ENCODE results near the gene DMRT3. TPM values are rescaled to one million over a fixed set of nuclear protein-coding genes. Genes with fewer than 3 reads are reported as not detected.

DMRT3 gene
- polyA plus RNA-seq, 3 donors: not detected

DNA sequence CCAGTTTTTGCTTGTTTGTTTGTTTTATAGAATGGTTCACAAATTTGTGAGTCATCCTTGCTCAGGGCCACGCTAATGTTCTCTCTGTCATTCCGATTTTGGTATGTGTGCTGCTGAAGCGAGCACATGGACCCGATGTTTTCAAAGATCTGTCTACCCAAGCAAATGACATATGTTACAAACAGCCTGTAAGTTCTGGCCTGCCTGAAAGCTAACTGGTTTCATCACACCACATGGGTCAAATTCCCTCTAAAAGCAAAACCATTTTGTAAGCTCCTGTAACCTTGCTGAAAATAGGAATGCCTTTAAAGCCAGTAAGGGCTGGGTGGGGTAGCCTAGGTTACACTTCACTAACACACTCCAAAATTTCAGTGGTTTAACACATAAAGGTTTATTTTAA is 25.4 kb downstream of the DMRT3 start:
- no peak overlapping the region for H3K27ac Mint-ChIP-seq
- WGBS (ENCODE audit: insufficient coverage): 94% methylated on average over 3 of the region's 4 CpGs

DNA sequence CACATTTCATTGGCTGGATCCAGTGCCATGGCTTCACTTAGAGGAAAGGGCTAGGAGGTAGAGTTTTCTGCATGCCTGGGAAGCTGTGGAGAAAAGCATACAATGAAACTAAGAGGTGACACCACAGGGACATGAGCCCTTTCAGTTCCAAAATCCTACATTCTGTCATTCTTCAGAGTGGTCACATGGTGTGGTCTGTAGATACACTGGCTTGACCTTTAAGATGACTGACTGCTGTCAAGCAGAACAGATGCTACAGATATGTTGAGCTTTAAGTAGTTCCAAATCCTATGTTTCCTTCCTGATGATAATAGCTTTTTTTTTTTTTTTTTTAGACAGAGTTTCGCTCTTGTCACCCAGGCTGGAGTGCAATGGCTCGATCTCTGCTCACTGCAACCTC is 26.2 kb downstream of the DMRT3 start:
- Histone ChIP-seq H3K9ac (ENCODE audit: insufficient read depth, low read length, poor library complexity, severe bottlenecking) (no peak overlapping the region), H3K9me3 (replicated peaks in 1 of 2; ENCODE audit: control insufficient read depth in 1 of 2, insufficient read depth in 1 of 2, low read length in 2 of 2) (peaks cover 0 to 11% of the 10 kb centered on the region in 2 donors), H3K27ac (ENCODE audit: low read depth in 1 of 2, low read length in 2 of 2) (no peak overlapping the region), H3K27me3 (ENCODE audit: control insufficient read depth in 2 of 2, insufficient read depth in 2 of 2, low read length in 2 of 2) (no peaks in the 10 kb centered on the region), H4K20me1 (ENCODE audit: insufficient read depth, low read length) (no peaks in the 10 kb centered on the region), H2AFZ (ENCODE audit: insufficient read depth, low read depth, low read length, poor library complexity, severe bottlenecking) (no peak overlapping the region), H3K4me3 (replicated peaks in 1 of 3; ENCODE audit: low read depth in 2 of 3, low read length in 3 of 3) (no peak overlapping the region), H3K4me2 (replicated peaks; ENCODE audit: extremely low read depth, low read length, poor library complexity, severe bottlenecking) (no peak overlapping the region), H3K79me2 (ENCODE audit: insufficient read depth, low read length) (no peaks in the 10 kb centered on the region), H3K4me1 (ENCODE audit: control insufficient read depth in 1 of 2, insufficient read depth in 2 of 2, low read length in 2 of 2) (peaks cover 13 to 21% of the 10 kb centered on the region in 2 donors), H3K36me3 (replicated peaks in 1 of 2; ENCODE audit: control insufficient read depth in 1 of 2, insufficient read depth in 2 of 2, low read length in 2 of 2) (no peaks in the 10 kb centered on the region)
- WGBS (ENCODE audit: insufficient coverage): no CpG with 5 or more reads among the region's 2 CpGs
- H3K27me3 Mint-ChIP-seq (ENCODE audit: low read depth in 3 of 3): peaks cover 0 to 11% (median 4%) of the 10 kb centered on the region in 3 donors
- intact Hi-C loops (cut with micrococcal nuclease): loop anchor here (10.0 kb wide), 2 partner anchors 388 to 528 kb away; no protein-coding TSS in a partner anchor
- no peak overlapping the region for H3K27ac Mint-ChIP-seq
- no peaks in the 10 kb centered on the region for H3K36me3 Mint-ChIP-seq
- DNase-seq: no peak
- H3K4me1 Mint-ChIP-seq: peaks cover 20% of the 10 kb centered on the region
- no peak overlapping the region for H3K4me3 Mint-ChIP-seq
- TF ChIP-seq, protein P1, sequence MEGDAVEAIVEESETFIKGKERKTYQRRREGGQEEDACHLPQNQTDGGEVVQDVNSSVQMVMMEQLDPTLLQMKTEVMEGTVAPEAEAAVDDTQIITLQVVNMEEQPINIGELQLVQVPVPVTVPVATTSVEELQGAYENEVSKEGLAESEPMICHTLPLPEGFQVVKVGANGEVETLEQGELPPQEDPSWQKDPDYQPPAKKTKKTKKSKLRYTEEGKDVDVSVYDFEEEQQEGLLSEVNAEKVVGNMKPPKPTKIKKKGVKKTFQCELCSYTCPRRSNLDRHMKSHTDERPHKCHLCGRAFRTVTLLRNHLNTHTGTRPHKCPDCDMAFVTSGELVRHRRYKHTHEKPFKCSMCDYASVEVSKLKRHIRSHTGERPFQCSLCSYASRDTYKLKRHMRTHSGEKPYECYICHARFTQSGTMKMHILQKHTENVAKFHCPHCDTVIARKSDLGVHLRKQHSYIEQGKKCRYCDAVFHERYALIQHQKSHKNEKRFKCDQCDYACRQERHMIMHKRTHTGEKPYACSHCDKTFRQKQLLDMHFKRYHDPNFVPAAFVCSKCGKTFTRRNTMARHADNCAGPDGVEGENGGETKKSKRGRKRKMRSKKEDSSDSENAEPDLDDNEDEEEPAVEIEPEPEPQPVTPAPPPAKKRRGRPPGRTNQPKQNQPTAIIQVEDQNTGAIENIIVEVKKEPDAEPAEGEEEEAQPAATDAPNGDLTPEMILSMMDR (IDR thresholded peaks at IDR 0.05): no peak
- peaks cover 4 to 8% (median 7%) of the 10 kb centered on the region in 7 donors for H3K9me3 Mint-ChIP-seq

More for the DNA sequence above, 25.4 kb downstream of the DMRT3 start:
- H3K27me3 Mint-ChIP-seq (ENCODE audit: low read depth in 3 of 3): peaks cover 4 to 16% (median 4%) of the 10 kb centered on the region in 3 donors
- no peak overlapping the region for H2AFZ ChIP-seq (ENCODE audit: insufficient read depth, low read depth, low read length, poor library complexity, severe bottlenecking)
- peaks cover 4 to 11% (median 7%) of the 10 kb centered on the region in 7 donors for H3K9me3 Mint-ChIP-seq
- no peaks in the 10 kb centered on the region for H3K36me3 Mint-ChIP-seq
- H3K4me1 ChIP-seq (ENCODE audit: control insufficient read depth in 1 of 2, insufficient read depth in 2 of 2, low read length in 2 of 2): peaks cover 9 to 18% of the 10 kb centered on the region in 2 donors
- H3K36me3 ChIP-seq (replicated peaks in 1 of 2; ENCODE audit: control insufficient read depth in 1 of 2, insufficient read depth in 2 of 2, low read length in 2 of 2): no peaks in the 10 kb centered on the region
- H3K27me3 ChIP-seq (ENCODE audit: control insufficient read depth in 2 of 2, insufficient read depth in 2 of 2, low read length in 2 of 2): no peaks in the 10 kb centered on the region
- peaks cover 17% of the 10 kb centered on the region for H3K4me1 Mint-ChIP-seq
- no peaks in the 10 kb centered on the region for H3K79me2 ChIP-seq (ENCODE audit: insufficient read depth, low read length)
- intact Hi-C loops (cut with micrococcal nuclease): loop anchor here (10.0 kb wide), 2 partner anchors 387 to 527 kb away; no protein-coding TSS in a partner anchor
- H3K4me3 Mint-ChIP-seq: no peak overlapping the region
- TF ChIP-seq, protein P1 (IDR thresholded peaks at IDR 0.05): no peak
- H3K9ac ChIP-seq (ENCODE audit: insufficient read depth, low read length, poor library complexity, severe bottlenecking): no peak overlapping the region
- H3K27ac ChIP-seq (ENCODE audit: low read depth in 1 of 2, low read length in 2 of 2): no peak overlapping the region
- H3K4me3 ChIP-seq (replicated peaks in 1 of 3; ENCODE audit: low read depth in 2 of 3, low read length in 3 of 3): no peak overlapping the region
- DNase-seq: no peak
- peaks cover 0 to 11% of the 10 kb centered on the region in 2 donors for H3K9me3 ChIP-seq (replicated peaks in 1 of 2; ENCODE audit: control insufficient read depth in 1 of 2, insufficient read depth in 1 of 2, low read length in 2 of 2)
- no peaks in the 10 kb centered on the region for H4K20me1 ChIP-seq (ENCODE audit: insufficient read depth, low read length)
- no peak overlapping the region for H3K4me2 ChIP-seq (replicated peaks; ENCODE audit: extremely low read depth, low read length, poor library complexity, severe bottlenecking)
